IMR-90 (cell line): ENCODE measurements around the gene TMTC2.
"Not testable (repeated sequence)": the region's sequence is repeated elsewhere in the genome, so short reads cannot be mapped to it uniquely, and the experiment has no call there.

Source experiments
- BHLHE40 ChIP-seq: fragments of 150-350 bp; IDR thresholded peaks from 2 replicates; pipeline ENCODE4 v1.6.1; 2016; ENCODE audit warnings: mild to moderate bottlenecking, low read depth, low read length
- CEBPB ChIP-seq: IDR thresholded peaks from 2 replicates; pipeline ENCODE4 v1.6.1; 2012; ENCODE audit warnings: low read depth, low read length, improper control_type of control experiment
- CTCF ChIP-seq: conservative IDR thresholded peaks from 2 replicates; pipeline ENCODE4 v1.5.1; 2012; ENCODE audit warnings: mild to moderate bottlenecking, low read depth, low read length, improper control_type of control experiment
- ELK1 ChIP-seq: fragments of 150-350 bp; IDR thresholded peaks from 2 replicates; pipeline ENCODE4 v1.6.1; 2016; ENCODE audit warnings: low read depth, mild to moderate bottlenecking, low read length, moderate library complexity, borderline replicate concordance
- FOS ChIP-seq: fragments of 150-350 bp; IDR thresholded peaks from 2 replicates; pipeline ENCODE4 v1.6.1; 2016; ENCODE audit warnings: low read depth, low read length
- MAFK ChIP-seq: IDR thresholded peaks from 2 replicates; pipeline ENCODE4 v1.6.1; 2012; ENCODE audit warnings: low read depth, low read length, improper control_type of control experiment
- MAZ ChIP-seq: IDR thresholded peaks from 2 replicates; pipeline ENCODE4 v1.6.1; 2012; ENCODE audit warnings: low read depth, mild to moderate bottlenecking, low read length, improper control_type of control experiment, moderate library complexity, borderline replicate concordance
- MXI1 ChIP-seq: IDR thresholded peaks from 2 replicates; pipeline ENCODE4 v1.6.1; 2012; ENCODE audit warnings: low read depth, mild to moderate bottlenecking, low read length, moderate library complexity, borderline replicate concordance
- POLR2A ChIP-seq: IDR thresholded peaks from 2 replicates; pipeline ENCODE4 v1.6.1; 2012; ENCODE audit warnings: mild to moderate bottlenecking, low read depth, low read length
- RAD21 ChIP-seq: IDR thresholded peaks from 2 replicates; pipeline ENCODE4 v1.6.1; 2012; ENCODE audit warnings: low read length, improper control_type of control experiment
- RCOR1 ChIP-seq: IDR thresholded peaks from 2 replicates; pipeline ENCODE4 v1.6.1; 2012; ENCODE audit warnings: mild to moderate bottlenecking, low read length, improper control_type of control experiment; ENCODE audit not compliant: insufficient replicate concordance
- RFX5 ChIP-seq: IDR thresholded peaks from 2 replicates; pipeline ENCODE4 v1.8.0; 2012; ENCODE audit warnings: low read depth, mild to moderate bottlenecking, low read length, moderate library complexity
- SMC3 ChIP-seq: fragments of 150-350 bp; IDR thresholded peaks from 2 replicates; pipeline ENCODE4 v1.6.1; 2016; ENCODE audit warnings: low read depth, mild to moderate bottlenecking, antibody characterized with exemption, low read length, moderate library complexity
- USF2 ChIP-seq: fragments of 150-350 bp; IDR thresholded peaks from 2 replicates; pipeline ENCODE4 v1.6.1; 2017; ENCODE audit warnings: mild to moderate bottlenecking, antibody characterized with exemption, low read length, low read depth

DNA sequence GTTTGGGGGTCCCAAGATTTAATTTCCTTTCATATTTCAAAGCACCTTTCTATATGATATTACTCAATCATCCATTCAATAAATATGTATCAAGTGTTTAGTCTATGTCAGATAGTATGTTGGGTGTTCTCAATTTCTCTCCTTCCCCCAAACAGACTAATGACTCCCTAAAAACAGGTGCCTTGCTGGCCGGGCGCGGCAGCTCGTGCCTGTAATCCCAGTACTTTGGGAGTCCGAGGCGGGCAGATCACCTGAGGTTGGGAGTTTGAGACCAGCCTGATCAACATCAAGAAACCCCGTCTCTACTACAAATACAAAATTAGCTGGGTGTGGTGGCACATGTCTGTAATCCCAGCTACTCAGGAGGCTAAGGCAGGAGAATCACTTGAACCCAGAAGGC, 78.5 kb downstream of the TMTC2 start:
- not testable (repeated sequence) for TF ChIP-seq CTCF, POLR2A, ELK1, CEBPB, MAZ, MAFK, FOS, USF2, RAD21, SMC3, BHLHE40, MXI1, RFX5, RCOR1
